HG03521 (cell line): ENCODE data around the gene CTTNBP2.

Source experiments
- ATAC-seq: cut with Tn5 transposase; IDR thresholded peaks from one replicate; pipeline ENCODE4 v1.9.1; 2021; ENCODE audit warnings: mild to moderate bottlenecking, moderate library complexity; ENCODE audit not compliant: unreplicated experiment

Gene CTTNBP2

GRCh38 chr7:117872561-117873309, 506 bp downstream of the CTTNBP2 start:
- no peak for ATAC-seq

- ATAC-seq: no peak
These were observed 1.3 kb downstream of the CTTNBP2 start for GRCh38 chr7:117871778-117872538.

- ATAC-seq: no peak
These were observed 1.9 kb downstream of the CTTNBP2 start for GRCh38 chr7:117871401-117871777.

GRCh38 chr7:117870448-117871130, 2.7 kb downstream of the CTTNBP2 start:
- no peak for ATAC-seq

- ATAC-seq: no peak
These were observed 3.9 kb downstream of the CTTNBP2 start for GRCh38 chr7:117869374-117869773.

GRCh38 chr7:117863618-117864017, 9.6 kb downstream of the CTTNBP2 start:
- ATAC-seq: no peak

GRCh38 chr7:117862378-117862777, 10.9 kb downstream of the CTTNBP2 start:
- no peak for ATAC-seq

- no peak for ATAC-seq
These were observed 13.9 kb downstream of the CTTNBP2 start for GRCh38 chr7:117859246-117859812.

- no peak for ATAC-seq
These were observed 14.5 kb downstream of the CTTNBP2 start for GRCh38 chr7:117858712-117859111.

GRCh38 chr7:117857718-117858117, 15.5 kb downstream of the CTTNBP2 start:
- no peak for ATAC-seq

GRCh38 chr7:117856196-117856595, 17.0 kb downstream of the CTTNBP2 start:
- no peak for ATAC-seq

- ATAC-seq: no peak
These were observed 19.1 kb downstream of the CTTNBP2 start for GRCh38 chr7:117854186-117854585.

GRCh38 chr7:117848941-117849340, 24.3 kb downstream of the CTTNBP2 start:
- ATAC-seq: no peak

GRCh38 chr7:117844678-117845077, 28.6 kb downstream of the CTTNBP2 start:
- no peak for ATAC-seq

GRCh38 chr7:117841611-117842010, 31.6 kb downstream of the CTTNBP2 start:
- ATAC-seq: no peak

- no peak for ATAC-seq
These were observed 32.2 kb downstream of the CTTNBP2 start for GRCh38 chr7:117841011-117841410.

- peak; percentile 55 for ATAC-seq
These were observed 33.7 kb downstream of the CTTNBP2 start for GRCh38 chr7:117839507-117839906.

- ATAC-seq: peak; percentile 71
These were observed 35.4 kb downstream of the CTTNBP2 start for GRCh38 chr7:117837841-117838240.

GRCh38 chr7:117835016-117835664, 38.1 kb downstream of the CTTNBP2 start:
- no peak for ATAC-seq

- ATAC-seq: no peak
These were observed 42.8 kb downstream of the CTTNBP2 start for GRCh38 chr7:117830422-117830954.
